Measurements from ENCODE around the gene SEMA5A. TPM values are rescaled to one million over a fixed set of nuclear protein-coding genes. Genes with fewer than 3 reads are reported as not detected.

The SEMA5A gene
- total RNA-seq, 1 donor from 2014 or later = 43.2 TPM

DNA sequence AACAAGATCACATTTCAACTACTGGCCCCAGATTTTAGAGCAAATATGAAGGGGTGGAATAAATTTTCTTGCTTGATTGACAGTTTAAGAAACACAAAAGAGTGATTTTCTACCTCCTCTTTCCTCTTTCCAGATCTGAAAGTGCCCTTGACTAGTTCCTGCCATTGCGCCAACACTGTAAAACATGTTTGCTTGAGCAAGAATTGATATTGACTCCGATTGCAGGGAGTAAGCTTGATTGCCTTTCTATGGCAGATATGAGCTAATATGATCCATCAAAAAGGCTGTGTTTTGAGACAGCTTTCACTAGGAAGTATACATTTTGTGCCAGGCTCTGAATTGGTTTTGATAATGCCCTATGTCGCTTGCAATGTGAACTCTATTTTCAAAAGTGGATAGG, 508.8 kb downstream of the SEMA5A start:
- H3K27me3 ChIP-seq (ENCODE audit: low read depth) = no peaks in the 10 kb centered on the region
- DNase-seq = no peak
- H3K36me3 ChIP-seq = no peaks in the 10 kb centered on the region
- no peaks in the 10 kb centered on the region for H3K9me3 ChIP-seq (replicated peaks)
- TF ChIP-seq, protein P1, sequence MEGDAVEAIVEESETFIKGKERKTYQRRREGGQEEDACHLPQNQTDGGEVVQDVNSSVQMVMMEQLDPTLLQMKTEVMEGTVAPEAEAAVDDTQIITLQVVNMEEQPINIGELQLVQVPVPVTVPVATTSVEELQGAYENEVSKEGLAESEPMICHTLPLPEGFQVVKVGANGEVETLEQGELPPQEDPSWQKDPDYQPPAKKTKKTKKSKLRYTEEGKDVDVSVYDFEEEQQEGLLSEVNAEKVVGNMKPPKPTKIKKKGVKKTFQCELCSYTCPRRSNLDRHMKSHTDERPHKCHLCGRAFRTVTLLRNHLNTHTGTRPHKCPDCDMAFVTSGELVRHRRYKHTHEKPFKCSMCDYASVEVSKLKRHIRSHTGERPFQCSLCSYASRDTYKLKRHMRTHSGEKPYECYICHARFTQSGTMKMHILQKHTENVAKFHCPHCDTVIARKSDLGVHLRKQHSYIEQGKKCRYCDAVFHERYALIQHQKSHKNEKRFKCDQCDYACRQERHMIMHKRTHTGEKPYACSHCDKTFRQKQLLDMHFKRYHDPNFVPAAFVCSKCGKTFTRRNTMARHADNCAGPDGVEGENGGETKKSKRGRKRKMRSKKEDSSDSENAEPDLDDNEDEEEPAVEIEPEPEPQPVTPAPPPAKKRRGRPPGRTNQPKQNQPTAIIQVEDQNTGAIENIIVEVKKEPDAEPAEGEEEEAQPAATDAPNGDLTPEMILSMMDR (IDR thresholded peaks at IDR 0.05; ENCODE audit: borderline replicate concordance) = no peak
- no peak overlapping the region for H3K4me3 ChIP-seq
- no peak overlapping the region for H3K27ac ChIP-seq (replicated peaks)
- intact Hi-C loops (cut with micrococcal nuclease) = no loop called here
- H3K4me1 ChIP-seq = no peaks in the 10 kb centered on the region

DNA sequence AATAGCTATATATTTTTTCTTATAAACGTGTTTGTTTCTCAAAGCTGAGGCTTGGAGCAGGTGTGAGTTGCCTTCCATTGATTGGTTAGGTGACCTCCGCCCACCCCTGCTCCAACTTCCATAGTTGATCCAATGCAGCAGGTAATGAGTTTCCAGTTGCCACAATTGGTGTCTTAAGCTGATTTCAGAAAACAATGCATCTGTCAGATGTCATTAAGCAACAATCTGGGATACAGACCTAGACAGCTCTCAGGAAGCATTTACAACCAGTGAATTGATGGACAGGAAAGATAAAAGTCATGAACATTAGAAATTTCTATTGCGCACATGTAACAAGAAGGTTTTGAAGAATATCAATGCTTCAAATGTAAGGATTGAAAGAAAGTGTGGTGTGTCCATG, 510.5 kb downstream of the SEMA5A start:
- TF ChIP-seq, protein P1 (IDR thresholded peaks at IDR 0.05; ENCODE audit: borderline replicate concordance) = no peak
- Histone ChIP-seq H3K36me3 (no peaks in the 10 kb centered on the region), H3K9me3 (replicated peaks) (no peaks in the 10 kb centered on the region), H3K27me3 (ENCODE audit: low read depth) (no peaks in the 10 kb centered on the region), H3K4me1 (no peaks in the 10 kb centered on the region), H3K4me3 (no peak overlapping the region), H3K27ac (replicated peaks) (no peak overlapping the region)
- intact Hi-C loops (cut with micrococcal nuclease) = no loop called here
- DNase-seq = no peak

DNA sequence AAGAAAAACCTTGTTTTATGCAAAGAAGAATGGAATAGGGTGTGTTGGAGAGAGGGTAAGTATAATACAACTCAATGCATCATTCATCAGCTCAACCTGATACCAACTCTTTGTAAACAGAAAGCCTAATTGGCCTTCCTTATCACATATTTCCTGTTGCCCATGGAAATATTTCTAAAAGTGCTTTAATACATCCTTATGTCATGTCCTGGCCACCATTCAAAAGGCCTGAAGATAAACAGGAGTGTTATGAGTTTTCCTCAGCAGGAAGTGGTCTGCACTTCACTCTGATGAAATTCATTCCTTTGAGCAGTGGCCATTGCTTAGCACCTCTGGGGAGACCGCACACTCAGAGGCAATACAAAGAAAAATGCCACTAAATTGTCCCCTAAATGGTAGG, 511.2 kb downstream of the SEMA5A start:
- H3K27ac ChIP-seq (replicated peaks) = no peak overlapping the region
- TF ChIP-seq, protein P1 (IDR thresholded peaks at IDR 0.05; ENCODE audit: borderline replicate concordance) = no peak
- no peaks in the 10 kb centered on the region for H3K27me3 ChIP-seq (ENCODE audit: low read depth)

DNA sequence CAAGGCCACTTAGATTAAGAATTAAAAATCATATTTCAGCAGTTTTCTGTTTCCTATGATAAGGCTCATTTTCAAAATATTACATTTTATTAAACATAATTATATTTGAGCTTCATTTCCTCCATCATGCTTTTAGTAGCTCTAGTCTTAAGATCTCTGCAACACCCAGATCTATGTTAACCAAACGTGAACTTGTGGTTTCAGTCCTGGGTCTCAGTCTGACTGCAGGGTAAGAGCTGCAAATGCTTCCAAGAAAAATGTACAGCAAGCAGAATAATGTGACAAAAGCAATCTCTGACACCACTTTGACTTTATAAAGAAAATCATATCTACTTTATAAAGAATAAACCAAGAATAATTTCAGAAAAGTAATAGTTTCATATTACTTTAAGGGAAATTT, 512.4 kb downstream of the SEMA5A start:
- intact Hi-C loops (cut with micrococcal nuclease) = no loop called here
- Histone ChIP-seq H3K4me3 (no peak overlapping the region), H3K27ac (replicated peaks) (no peak overlapping the region), H3K27me3 (ENCODE audit: low read depth) (no peaks in the 10 kb centered on the region), H3K9me3 (replicated peaks) (no peaks in the 10 kb centered on the region), H3K36me3 (no peaks in the 10 kb centered on the region), H3K4me1 (no peaks in the 10 kb centered on the region)
- TF ChIP-seq, protein P1 (IDR thresholded peaks at IDR 0.05; ENCODE audit: borderline replicate concordance) = no peak
- DNase-seq = no peak

More for the DNA sequence above, 511.2 kb downstream of the SEMA5A start:
- DNase-seq = no peak
- Histone ChIP-seq H3K36me3 (no peaks in the 10 kb centered on the region), H3K4me1 (no peaks in the 10 kb centered on the region), H3K9me3 (replicated peaks) (no peaks in the 10 kb centered on the region), H3K4me3 (no peak overlapping the region)
- intact Hi-C loops (cut with micrococcal nuclease) = no loop called here

DNA sequence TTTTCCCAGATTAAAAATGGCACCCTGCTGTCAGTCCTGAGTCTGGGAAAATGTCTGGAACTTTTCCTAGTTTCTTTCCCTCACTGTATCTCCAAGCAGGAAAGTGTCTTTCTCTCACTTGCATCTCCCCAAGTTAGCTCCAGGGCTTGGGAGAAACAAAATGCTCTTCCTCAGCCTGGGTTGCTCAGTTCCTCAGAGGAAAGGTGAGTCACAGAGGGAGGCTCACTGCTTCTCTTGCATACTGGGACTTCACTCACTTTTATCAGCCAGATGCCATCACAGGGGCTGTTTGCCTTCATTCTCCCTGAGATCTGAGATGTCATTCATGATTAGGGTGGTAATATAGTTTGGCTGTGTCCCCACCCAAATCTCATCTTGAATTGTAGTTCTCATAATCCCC, 519.9 kb downstream of the SEMA5A start:
- intact Hi-C loops (cut with micrococcal nuclease) = no loop called here
- TF ChIP-seq, protein P1 (IDR thresholded peaks at IDR 0.05; ENCODE audit: borderline replicate concordance) = no peak
- H3K27me3 ChIP-seq (ENCODE audit: low read depth) = no peaks in the 10 kb centered on the region

DNA sequence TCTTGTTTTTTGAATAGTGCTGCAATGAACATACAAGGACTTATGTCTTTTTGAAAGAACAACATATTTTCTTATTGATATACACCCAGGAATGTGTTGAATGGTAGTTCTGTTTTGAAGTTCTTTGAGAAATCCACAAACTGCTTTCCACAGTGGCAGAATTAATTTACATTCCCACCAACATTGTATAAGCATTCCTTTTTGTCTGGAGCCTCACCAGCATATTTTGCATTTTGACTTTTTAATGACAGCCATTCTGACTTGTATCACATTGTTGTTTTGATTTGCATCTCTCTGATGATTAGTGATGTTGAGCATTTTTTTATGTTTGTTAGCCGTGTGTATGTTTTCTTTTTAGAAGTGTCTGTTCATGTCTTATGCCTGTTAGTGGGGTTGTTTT, 524.9 kb downstream of the SEMA5A start:
- Histone ChIP-seq H3K4me1 (no peaks in the 10 kb centered on the region), H3K27me3 (ENCODE audit: low read depth) (no peaks in the 10 kb centered on the region), H3K36me3 (no peaks in the 10 kb centered on the region), H3K4me3 (no peak overlapping the region), H3K27ac (replicated peaks) (no peak overlapping the region), H3K9me3 (replicated peaks) (peaks cover 53% of the 10 kb centered on the region)
- intact Hi-C loops (cut with micrococcal nuclease) = no loop called here
- no peak for DNase-seq
- TF ChIP-seq, protein P1 (IDR thresholded peaks at IDR 0.05; ENCODE audit: borderline replicate concordance) = no peak

More for the DNA sequence above, 519.9 kb downstream of the SEMA5A start:
- no peak for DNase-seq
- Histone ChIP-seq H3K27ac (replicated peaks) (no peak overlapping the region), H3K36me3 (no peaks in the 10 kb centered on the region), H3K4me3 (no peak overlapping the region), H3K4me1 (no peaks in the 10 kb centered on the region), H3K9me3 (replicated peaks) (peaks cover 51% of the 10 kb centered on the region)
